Measurements from ENCODE around the gene SIRPA.

GRCh38 chr20:1987826-1988225 is 92.6 kb downstream of the SIRPA start:
- TF ChIP-seq POLR2A (IDR thresholded peaks at IDR 0.05) (no peak), CTCF (IDR thresholded peaks at IDR 0.05) (no peak)
